ENCODE measurements around the gene SLC16A7.

- TF ChIP-seq, protein P1, sequence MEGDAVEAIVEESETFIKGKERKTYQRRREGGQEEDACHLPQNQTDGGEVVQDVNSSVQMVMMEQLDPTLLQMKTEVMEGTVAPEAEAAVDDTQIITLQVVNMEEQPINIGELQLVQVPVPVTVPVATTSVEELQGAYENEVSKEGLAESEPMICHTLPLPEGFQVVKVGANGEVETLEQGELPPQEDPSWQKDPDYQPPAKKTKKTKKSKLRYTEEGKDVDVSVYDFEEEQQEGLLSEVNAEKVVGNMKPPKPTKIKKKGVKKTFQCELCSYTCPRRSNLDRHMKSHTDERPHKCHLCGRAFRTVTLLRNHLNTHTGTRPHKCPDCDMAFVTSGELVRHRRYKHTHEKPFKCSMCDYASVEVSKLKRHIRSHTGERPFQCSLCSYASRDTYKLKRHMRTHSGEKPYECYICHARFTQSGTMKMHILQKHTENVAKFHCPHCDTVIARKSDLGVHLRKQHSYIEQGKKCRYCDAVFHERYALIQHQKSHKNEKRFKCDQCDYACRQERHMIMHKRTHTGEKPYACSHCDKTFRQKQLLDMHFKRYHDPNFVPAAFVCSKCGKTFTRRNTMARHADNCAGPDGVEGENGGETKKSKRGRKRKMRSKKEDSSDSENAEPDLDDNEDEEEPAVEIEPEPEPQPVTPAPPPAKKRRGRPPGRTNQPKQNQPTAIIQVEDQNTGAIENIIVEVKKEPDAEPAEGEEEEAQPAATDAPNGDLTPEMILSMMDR (IDR thresholded peaks at IDR 0.05), result no peak
- TF ChIP-seq POLR2A (IDR thresholded peaks at IDR 0.05), result no peak
These were observed 147.0 kb downstream of the SLC16A7 start for GRCh38 chr12:59742841-59743240.

All from upper lobe of left lung (tissue), 4 donors.